GM21367 (cell line): ENCODE measurements around the gene MAPK10.
"Not testable (repeated sequence)": the region's sequence is repeated elsewhere in the genome, so short reads cannot be mapped to it uniquely, and the experiment has no call there.

Experiments used
- ATAC-seq: cut with Tn5 transposase; IDR thresholded peaks from one replicate; pipeline ENCODE4 v1.9.1; 2021; ENCODE audit not compliant: unreplicated experiment

Gene MAPK10

DNA sequence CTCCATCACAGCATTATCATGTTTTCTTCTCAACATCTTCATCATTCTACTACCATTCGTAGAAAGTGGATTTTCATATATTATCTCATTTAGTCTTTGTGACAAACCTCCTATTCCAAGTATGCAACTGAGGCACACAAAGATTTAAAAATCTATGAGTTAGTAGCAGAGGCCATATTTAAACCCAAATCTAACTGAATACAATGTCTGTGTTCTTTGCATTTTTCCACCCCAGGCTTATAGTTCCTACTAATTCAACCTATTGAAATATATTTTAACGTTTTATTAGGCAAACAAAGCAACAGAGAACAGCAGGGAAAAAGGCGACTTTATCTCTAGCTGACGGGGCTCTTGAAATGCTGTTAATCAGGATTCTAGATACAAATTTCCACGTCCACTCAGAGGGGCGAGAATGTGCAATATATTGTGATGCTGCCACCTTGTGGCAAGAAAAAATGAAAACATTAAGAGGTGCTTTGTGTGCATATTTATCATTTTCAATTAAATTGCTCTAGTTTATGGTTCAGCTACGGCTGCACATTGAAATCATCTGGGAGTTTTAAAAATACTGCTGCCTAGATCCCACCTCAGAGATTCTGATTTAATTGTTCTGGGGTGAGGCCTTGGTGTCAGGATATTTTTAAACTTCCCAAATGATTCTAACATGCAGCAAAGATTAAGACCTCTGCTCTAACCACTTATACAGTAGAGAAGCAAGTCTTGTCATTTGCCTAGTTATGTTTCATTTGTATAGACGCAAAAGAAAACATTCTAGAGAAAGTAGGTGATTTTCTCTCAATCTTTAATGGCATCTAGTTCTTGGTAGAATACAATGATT, 315.9 kb downstream of the MAPK10 start:
- peak; percentile 69 for ATAC-seq

DNA sequence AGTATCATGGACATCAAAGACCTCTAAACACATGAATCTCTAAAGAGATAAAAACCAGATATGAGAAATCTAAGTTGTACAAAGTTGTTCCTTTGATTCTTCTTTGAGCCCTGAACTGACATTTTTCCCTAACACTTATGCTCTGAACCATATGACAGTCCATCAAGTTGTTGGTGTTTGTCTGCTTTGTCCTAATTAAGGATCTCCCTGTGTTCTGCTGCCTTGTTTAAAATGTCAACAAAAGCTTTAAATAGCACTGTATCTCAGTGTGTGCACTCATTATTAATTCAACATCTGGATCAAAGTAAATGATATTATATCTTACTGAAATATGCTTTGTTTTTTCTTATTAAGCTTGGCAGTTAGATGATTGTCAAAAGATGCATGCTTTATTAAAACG, 321.8 kb downstream of the MAPK10 start:
- no peak for ATAC-seq

DNA sequence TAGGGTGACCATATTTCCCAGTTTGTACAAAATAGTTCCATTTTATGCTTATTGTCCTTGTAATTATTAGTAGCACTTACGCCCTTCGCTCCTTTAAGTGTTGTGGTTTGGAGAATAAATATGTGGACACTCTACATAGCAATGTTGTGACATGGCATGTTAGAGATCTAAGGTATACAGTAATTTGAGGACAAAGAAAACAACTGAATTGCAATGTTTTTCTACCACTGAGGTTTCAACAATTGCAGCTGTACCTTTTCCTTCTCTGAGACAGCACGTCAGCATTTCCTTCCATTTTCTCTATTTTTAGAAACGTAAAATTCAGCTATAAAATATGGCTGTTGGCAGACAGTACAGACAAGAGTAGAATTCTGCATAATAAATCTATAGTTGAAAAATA, 323.1 kb downstream of the MAPK10 start:
- no peak for ATAC-seq

DNA sequence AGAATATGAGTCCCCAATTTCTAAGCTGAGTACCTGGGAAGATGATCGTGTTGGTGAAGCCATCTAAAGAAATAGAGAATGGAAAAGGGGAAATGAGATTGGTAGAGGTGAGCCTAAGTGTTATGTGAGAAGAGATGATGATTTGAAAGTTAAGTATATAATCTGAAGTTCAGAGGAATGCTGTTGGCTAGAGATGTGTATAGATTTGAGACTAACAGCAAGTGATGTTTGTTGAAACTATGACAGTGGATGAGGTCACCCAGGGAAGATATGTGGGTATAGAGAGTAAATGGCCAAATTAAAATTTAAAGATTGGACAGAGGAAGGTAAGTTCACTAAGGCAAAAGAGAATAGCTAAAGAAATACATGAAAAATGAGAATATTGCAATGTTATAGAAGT, 324.2 kb downstream of the MAPK10 start:
- ATAC-seq = no peak

DNA sequence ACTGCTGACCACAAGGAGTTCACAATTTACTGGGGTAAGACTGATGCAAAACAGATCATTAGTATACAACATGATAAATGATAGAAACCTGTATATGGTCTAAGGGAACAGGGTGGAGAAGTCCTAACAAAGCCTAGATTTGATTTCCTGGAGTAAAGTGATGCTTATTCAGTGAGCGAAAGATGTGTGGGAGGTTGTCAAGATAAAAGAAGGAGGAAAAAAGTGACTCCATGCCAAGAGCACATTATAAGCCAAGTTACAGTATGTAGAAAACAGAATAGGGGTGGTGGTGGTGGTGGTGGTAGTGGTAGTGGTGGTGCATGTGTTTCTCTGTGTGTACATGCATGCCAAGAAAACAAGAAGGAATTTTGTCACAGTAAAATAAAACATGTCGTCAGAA, 325.2 kb downstream of the MAPK10 start:
- ATAC-seq = no peak

DNA sequence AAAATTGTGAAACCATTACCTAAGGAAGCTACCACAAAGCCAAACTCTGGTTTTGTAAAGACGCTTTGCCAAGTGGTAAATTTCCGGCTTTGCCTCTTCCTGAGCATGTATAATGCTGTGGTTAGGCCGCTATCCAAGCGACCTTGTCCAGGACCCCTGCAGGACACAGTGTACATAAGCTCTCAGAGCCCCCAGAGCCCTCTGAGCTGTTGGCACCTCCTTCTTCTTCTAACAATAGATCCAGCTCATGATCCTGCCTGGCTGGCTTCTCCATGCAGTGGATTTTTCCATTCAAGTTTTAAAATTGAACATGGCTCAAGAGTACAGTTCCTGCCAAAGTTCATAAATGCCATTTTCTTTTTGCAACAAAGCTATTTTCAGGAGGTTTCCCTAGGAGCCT, 326.7 kb downstream of the MAPK10 start:
- ATAC-seq = no peak

DNA sequence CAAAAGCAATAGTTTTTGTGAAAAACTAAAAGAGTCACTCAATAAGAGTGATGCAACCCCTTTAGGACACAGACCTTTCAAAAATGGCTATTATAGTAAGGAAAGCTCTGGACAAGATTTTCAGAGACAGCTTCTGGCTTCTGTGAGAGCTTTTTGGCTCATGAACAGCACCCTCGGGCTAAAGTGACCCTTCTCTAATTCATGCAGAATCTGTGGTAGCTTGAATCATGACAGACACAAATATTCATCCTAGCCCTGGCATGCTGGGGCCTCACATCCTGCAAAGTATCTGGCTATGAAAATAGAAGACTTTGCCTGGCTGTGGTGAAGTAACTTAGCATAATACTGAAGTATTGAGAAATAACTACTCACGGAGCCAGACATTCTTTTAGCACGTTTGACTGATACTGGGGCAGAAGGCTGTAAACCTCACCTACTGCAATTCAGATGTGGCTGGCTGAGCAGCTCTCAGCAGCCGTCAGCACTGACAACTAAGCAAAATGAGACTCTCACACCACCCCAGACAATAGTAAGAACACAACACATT, 327.3 kb downstream of the MAPK10 start:
- ATAC-seq = no peak

DNA sequence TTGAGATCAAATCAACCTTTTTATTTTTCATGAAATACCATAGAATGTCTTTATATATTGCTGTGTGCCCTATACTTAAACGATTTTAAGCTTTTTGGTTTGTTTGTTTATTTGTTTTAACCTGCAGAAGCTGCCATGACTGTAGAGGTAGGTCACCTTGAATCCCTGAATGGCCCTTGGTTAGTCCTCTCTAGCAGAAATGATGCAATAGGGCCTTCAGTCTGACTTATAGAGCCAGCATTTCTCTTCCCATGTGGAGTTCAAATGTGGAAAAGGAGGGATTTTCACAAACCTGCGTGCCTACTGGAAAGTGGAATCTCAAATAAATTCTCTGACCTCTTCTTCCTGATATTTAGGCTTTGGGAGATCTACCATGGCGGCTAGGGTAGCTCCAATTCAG, 327.9 kb downstream of the MAPK10 start:
- ATAC-seq = no peak

DNA sequence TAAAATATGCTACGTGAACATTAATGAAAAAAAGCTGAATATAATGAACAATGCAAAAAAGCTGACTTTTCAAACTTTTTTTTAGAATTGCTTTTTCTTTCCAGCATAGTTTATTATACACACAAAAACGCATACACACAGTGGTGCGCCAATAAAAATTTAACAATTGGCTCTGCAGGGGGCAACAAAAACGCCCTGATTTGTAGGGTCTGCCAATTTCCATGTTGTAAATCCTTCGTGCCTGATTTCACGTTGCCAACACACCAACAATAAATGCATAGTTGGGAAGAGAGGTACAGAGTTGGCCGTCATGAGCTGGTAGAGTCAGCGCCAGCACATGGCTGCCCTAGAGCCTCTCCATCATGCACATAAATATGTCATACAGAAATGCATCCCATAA, 333.1 kb downstream of the MAPK10 start:
- ATAC-seq = no peak

DNA sequence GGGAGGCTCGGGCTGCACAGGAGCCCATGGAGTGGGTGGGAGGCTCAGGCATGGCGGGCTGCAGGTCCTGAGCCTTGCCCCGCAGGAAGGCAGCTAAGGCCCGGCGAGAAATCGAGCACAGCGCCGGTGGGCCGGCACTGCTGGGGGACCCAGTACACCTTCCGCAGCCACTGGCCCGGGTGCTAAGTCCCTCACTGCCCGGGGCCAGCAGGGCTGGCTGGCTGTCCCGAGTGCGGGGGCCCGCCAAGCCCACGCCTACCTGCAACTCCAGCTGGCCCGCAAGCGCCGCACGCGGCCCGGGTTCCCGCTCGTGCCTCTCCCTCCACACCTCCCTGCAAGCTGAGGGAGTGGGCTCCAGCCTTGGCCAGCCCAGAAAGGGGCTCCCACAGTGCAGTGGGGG, 338.2 kb downstream of the MAPK10 start:
- not testable (repeated sequence) for ATAC-seq

DNA sequence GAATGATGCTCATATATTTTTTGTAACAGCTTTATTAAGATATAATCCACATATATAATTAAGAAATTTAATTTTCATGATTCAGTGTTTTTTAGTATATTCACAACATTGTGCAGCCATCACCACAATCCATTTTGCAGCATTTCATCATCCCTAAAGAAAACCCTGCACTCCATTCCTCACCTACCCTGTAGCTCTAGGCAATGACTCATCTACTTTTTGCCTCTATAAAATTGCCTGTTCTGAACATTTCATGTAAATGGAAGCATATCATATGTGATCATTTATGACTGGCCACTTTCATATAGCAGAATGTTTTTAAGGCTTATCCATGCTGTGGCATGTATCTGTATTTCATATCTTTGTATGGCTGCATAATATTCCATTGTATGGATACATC, 339.9 kb downstream of the MAPK10 start:
- no peak for ATAC-seq

DNA sequence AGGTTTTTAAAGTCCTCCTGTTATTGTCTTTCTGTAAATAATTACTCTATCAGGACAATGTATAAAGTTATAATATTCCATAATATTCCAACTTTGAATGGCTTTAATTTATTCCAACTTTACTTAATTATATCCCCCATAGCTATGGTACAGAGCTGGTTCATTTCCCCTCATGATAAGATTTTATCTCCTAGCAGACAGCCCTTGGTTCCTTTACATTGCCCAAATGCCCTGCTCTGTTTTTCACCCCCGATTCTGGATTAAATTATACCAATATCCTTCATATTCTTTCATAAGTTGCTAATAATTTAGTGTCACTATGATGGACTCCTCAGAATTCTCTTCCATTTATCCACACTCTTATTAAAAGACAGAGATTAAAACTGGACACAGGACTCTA, 340.5 kb downstream of the MAPK10 start:
- no peak for ATAC-seq

DNA sequence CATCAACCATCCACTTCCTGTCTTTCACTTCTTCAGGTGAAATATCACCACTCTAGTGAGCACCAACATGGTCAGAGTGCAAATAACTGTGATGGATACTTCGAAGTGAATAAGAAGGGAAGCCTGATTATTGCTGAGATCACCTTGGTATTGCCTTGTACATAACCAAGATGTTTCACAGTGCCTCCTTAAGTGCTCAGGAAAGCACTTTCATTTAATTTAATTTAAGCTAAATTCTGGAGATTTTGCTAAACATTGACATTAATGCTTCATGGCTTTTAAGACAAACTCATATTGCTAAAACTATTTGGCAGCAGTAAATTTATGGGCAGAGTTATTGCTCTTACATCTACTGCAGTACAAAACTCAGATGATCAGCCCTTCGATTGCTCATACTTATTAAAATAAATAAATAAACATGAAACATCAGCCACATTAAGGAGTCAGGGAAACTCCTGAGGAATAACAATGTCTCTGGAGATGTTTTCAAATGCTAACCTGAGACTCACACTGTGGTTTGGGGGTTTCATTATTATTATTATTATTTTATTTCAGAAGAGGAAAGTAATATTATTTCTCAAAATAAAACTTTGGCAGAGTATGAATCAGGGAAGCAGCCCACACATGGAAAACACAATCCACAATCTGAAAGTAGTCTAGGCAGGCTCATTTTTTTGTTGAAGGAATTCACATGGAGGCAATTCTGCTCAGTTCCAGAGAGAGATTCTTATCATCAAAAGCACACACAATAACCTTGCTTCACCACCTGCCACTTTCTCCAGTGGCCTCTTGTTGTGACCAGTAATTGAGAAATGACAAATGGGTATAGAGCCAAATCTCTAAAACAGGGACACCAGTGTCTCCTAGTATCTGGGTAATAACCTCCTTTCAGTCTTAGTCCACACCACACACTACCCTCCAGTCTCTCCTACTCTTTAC, 344.2 kb downstream of the MAPK10 start:
- ATAC-seq = no peak

DNA sequence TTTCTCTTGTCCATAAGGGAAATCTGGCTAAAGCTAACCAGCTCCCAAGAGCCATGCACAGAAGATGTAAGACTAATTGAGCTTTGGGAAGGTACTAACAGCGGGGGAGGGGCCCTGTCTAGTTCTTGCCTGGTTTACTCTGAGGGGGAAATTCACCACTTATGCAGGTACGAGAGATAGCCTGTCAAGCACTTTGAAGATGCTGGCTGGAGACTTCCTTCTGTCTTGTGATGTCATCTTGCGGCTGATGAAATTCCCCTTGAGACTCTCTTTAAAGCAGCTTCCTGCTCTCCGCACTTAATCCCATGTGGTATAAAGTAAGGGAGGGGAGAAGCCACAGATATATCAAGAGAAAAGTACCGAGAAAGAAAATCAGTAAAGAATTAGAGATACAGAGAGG, 345.3 kb downstream of the MAPK10 start:
- peak; percentile 75 for ATAC-seq

DNA sequence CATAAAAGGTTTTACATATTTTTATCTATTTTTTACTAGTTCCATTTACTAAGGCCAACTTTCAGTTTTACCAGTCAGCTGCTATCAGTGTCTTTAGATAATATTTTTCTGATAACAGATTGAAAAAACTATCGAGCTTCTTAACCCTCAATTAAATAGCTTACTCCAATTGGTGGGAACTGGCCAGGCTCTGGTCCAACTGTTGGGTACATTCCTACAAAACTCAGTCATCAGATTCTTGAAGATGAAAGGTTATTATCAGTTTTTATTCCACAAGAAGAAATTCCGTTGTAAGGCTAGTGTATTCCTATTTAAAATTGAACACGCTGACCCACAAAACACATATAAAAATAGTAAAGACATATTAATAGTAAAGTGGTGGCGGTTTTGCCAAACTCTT, 346.2 kb downstream of the MAPK10 start:
- ATAC-seq = no peak

DNA sequence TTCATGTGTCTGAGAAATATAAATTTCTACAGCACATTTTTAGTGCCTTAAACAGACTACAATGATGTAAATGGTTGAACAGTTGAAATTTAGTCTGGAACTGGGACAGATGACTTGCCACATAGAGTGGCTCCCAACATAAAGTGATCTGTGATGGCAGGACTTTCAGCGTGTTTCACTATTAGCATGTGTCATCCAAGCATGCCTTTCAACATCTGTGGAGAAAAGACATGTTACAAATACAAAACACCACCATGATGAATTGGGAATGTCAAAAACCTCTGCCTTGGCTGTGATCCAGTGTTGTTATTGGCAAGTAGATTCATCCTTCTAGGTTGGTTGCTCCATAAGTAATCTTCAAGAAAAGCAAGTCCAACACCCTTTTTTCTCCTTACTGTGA, 348.7 kb downstream of the MAPK10 start:
- ATAC-seq = no peak

DNA sequence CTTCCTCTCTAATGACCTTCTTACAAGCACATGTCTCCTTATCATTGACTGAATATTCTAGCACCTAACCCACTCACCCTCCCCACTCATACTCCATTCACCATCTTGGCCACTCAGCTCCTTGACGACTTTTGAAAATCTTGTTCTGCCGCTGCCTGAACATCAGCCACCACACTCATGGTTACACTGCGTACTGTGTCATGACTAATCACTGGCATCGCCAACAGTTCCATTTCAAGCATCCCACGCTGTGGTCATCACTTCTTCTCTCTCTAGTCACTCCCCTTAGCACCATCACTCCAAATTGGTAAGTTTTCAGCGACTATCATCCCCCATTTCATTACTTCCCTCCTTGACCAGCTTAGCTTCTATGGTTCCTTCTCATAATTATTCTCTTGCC, 352.8 kb downstream of the MAPK10 start:
- no peak for ATAC-seq

DNA sequence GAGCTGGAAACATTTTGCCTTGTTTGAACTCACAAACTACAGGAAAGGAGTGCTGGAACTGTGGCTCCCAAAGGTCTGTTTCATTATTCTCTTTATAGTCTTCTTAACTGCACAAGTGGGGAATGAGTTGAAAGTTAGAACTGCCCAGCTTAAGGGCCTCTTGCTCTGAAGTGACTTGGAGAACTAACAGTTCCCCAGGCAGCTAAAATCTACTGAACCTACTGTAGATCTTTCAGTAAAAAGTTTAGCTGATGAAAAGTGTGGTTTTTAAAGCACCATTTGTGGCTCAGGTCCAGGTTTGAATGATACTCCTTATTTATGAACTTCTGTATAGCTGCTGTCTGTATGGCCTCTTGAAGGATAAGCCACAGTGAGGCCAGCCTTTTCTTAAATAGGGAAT, 353.8 kb downstream of the MAPK10 start:
- ATAC-seq = no peak

DNA sequence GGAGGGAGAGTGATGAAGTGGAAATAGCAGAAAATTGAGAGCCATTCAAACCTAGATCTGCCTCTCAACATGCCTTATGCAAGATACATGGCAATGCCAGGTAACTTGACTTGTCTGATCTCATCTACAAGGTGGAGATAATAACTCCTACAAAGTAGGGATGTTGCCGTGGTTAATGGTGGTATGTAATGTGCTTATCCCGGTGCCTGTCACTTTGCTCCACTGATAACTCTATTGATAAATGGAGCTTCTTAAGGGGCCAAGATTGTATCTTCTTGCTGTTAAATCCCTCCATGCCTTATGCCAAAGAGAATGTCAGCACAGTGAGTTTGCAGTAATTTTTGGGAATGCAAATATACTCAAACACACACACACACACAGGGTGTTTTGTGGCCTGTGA, 355.8 kb downstream of the MAPK10 start:
- no peak for ATAC-seq

DNA sequence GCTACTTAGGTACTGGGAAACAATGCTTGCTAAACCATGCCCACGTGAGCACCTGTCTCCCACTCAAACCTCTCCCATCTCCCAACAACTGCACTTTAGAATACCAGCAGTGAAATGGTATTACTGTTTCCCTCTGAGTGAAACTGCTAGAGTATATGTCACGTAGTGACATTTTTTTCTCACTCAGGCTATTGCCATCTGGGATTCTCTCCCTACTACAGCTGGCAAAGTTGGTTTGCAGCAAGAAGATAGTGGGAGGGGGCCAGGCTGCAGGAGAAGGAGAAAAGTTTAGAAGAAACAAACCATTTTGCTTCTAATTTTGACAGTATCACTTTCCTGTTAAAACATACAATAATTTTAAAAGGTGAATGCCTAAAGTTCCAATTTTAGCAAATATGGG, 358.3 kb downstream of the MAPK10 start:
- no peak for ATAC-seq

DNA sequence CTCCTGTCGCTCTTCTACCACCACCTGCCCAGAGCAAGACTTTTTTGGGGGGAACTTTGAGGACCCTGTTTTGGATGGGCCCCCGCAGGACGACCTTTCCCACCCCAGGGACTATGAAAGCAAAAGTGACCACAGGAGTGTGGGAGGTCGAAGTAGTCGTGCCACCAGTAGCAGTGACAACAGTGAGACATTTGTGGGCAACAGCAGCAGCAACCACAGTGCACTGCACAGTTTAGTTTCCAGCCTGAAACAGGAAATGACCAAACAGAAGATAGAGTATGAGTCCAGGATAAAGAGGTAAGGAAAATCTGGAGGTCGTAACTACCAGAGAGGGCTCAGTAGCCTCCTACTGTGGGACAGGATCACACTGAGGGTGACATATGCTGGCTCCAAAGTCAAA, 364.5 kb downstream of the MAPK10 start:
- no peak for ATAC-seq

DNA sequence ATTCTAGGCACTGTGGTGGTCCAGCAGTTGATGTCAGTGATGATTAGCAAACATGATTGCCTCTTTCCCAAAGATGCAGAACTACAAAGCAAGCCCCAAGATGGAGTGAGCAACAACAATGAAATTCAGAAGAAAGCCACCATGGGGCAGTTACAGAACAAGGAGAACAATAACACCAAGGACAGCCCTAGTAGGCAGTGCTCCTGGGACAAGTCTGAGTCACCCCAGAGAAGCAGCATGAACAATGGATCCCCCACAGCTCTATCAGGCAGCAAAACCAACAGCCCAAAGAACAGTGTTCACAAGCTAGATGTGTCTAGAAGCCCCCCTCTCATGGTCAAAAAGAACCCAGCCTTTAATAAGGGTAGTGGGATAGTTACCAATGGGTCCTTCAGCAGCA, 365.3 kb downstream of the MAPK10 start:
- ATAC-seq = no peak
